GM23338 (cell line): ENCODE results near the gene HTT. TPM values are rescaled to one million over a fixed set of nuclear protein-coding genes. Genes with fewer than 3 reads are reported as not detected.

Source experiments
- CREB1 ChIP-seq: fragments of 250-450 bp; sonication (Bioruptor Pico); IDR thresholded peaks from 2 replicates; pipeline ENCODE4 v1.5.0; 2020; ENCODE audit warnings: low read depth, mild to moderate bottlenecking, moderate library complexity
- ETS1 ChIP-seq: IDR thresholded peaks from 2 replicates; pipeline ENCODE4 v1.6.1; 2016; ENCODE audit warnings: antibody characterized with exemption
- EZH2 ChIP-seq: fragments of 200-600 bp; sonication (generic); IDR thresholded peaks from one replicate; pipeline ENCODE4 v1.8.0; 2017; ENCODE audit warnings: antibody characterized with exemption, mild to moderate bottlenecking, low read depth; ENCODE audit not compliant: unreplicated experiment
- EZH2phosphoT487 ChIP-seq: fragments of 200-600 bp; sonication (generic); IDR thresholded peaks from one replicate; pipeline ENCODE4 v1.8.1; 2018; ENCODE audit warnings: antibody characterized with exemption; ENCODE audit not compliant: unreplicated experiment
- REST ChIP-seq: IDR thresholded peaks from one replicate; pipeline ENCODE4 v1.6.1; 2018; ENCODE audit warnings: antibody characterized with exemption; ENCODE audit not compliant: unreplicated experiment
- polyA plus RNA-seq: library from polyadenylated mRNA; unstranded; fragments of >200 nt; fragmentation: Nextera tagmentation; extraction: Ambion mirVana; gene quantifications from 2 replicates; pipeline ENCODE4 v1.2.1, GENCODE V29; 2016
- total RNA-seq: library from RNA; depleted of rRNA; stranded (reverse); fragments of >200 nt; shearing (Covaris generic); gene quantifications from 2 replicates; pipeline ENCODE4 v1.2.3, GENCODE V29; 2014
- TF ChIP-seq, protein P1 (sequence below): fragments of 250-450 bp; sonication (Bioruptor Pico); IDR thresholded peaks from 2 replicates; pipeline ENCODE4 v1.5.0; 2020; ENCODE audit warnings: mild to moderate bottlenecking, moderate library complexity
- TF ChIP-seq, protein P2 (sequence below), 2 experiments: fragments of 200-600 bp in 1 of 2; sonication (generic) in 1 of 2; conservative IDR thresholded peaks; 2 replicates each; pipeline versions ENCODE4 v1.5.1 to v1.6.1; 2016 to 2017; ENCODE audit warnings: antibody characterized with exemption in 2 of 2, low read depth in 2 of 2, mild to moderate bottlenecking in 2 of 2, moderate library complexity in 1 of 2

The HTT gene
- total and polyA plus RNA-seq, 2 experiments from 2014 or later: 26.6 to 67.7 TPM

GRCh38 chr4:3043282-3044020, 31.0 kb upstream of the HTT start (continued):
- TF ChIP-seq, protein P1, sequence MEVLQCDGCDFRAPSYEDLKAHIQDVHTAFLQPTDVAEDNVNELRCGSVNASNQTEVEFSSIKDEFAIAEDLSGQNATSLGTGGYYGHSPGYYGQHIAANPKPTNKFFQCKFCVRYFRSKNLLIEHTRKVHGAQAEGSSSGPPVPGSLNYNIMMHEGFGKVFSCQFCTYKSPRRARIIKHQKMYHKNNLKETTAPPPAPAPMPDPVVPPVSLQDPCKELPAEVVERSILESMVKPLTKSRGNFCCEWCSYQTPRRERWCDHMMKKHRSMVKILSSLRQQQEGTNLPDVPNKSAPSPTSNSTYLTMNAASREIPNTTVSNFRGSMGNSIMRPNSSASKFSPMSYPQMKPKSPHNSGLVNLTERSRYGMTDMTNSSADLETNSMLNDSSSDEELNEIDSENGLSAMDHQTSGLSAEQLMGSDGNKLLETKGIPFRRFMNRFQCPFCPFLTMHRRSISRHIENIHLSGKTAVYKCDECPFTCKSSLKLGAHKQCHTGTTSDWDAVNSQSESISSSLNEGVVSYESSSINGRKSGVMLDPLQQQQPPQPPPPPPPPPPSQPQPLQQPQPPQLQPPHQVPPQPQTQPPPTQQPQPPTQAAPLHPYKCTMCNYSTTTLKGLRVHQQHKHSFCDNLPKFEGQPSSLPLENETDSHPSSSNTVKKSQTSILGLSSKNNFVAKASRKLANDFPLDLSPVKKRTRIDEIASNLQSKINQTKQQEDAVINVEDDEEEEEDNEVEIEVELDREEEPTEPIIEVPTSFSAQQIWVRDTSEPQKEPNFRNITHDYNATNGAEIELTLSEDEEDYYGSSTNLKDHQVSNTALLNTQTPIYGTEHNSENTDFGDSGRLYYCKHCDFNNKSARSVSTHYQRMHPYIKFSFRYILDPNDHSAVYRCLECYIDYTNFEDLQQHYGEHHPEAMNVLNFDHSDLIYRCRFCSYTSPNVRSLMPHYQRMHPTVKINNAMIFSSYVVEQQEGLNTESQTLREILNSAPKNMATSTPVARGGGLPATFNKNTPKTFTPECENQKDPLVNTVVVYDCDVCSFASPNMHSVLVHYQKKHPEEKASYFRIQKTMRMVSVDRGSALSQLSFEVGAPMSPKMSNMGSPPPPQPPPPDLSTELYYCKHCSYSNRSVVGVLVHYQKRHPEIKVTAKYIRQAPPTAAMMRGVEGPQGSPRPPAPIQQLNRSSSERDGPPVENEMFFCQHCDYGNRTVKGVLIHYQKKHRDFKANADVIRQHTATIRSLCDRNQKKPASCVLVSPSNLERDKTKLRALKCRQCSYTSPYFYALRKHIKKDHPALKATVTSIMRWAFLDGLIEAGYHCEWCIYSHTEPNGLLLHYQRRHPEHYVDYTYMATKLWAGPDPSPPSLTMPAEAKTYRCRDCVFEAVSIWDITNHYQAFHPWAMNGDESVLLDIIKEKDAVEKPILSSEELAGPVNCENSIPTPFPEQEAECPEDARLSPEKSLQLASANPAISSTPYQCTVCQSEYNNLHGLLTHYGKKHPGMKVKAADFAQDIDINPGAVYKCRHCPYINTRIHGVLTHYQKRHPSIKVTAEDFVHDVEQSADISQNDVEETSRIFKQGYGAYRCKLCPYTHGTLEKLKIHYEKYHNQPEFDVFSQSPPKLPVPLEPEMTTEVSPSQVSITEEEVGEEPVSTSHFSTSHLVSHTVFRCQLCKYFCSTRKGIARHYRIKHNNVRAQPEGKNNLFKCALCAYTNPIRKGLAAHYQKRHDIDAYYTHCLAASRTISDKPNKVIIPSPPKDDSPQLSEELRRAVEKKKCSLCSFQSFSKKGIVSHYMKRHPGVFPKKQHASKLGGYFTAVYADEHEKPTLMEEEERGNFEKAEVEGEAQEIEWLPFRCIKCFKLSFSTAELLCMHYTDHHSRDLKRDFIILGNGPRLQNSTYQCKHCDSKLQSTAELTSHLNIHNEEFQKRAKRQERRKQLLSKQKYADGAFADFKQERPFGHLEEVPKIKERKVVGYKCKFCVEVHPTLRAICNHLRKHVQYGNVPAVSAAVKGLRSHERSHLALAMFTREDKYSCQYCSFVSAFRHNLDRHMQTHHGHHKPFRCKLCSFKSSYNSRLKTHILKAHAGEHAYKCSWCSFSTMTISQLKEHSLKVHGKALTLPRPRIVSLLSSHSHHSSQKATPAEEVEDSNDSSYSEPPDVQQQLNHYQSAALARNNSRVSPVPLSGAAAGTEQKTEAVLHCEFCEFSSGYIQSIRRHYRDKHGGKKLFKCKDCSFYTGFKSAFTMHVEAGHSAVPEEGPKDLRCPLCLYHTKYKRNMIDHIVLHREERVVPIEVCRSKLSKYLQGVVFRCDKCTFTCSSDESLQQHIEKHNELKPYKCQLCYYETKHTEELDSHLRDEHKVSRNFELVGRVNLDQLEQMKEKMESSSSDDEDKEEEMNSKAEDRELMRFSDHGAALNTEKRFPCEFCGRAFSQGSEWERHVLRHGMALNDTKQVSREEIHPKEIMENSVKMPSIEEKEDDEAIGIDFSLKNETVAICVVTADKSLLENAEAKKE (CRISPR knock-in tag): no peak
- no peak for TF ChIP-seq CREB1 (CRISPR knock-in tag)
- TF ChIP-seq REST: no peak
- no peak for TF ChIP-seq EZH2phosphoT487
- TF ChIP-seq, protein P2, sequence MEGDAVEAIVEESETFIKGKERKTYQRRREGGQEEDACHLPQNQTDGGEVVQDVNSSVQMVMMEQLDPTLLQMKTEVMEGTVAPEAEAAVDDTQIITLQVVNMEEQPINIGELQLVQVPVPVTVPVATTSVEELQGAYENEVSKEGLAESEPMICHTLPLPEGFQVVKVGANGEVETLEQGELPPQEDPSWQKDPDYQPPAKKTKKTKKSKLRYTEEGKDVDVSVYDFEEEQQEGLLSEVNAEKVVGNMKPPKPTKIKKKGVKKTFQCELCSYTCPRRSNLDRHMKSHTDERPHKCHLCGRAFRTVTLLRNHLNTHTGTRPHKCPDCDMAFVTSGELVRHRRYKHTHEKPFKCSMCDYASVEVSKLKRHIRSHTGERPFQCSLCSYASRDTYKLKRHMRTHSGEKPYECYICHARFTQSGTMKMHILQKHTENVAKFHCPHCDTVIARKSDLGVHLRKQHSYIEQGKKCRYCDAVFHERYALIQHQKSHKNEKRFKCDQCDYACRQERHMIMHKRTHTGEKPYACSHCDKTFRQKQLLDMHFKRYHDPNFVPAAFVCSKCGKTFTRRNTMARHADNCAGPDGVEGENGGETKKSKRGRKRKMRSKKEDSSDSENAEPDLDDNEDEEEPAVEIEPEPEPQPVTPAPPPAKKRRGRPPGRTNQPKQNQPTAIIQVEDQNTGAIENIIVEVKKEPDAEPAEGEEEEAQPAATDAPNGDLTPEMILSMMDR (conservative IDR thresholded peaks at IDR 0.05; ENCODE audit: low read depth in 2 of 2): no peak
- no peak for TF ChIP-seq ETS1
- no peak for TF ChIP-seq EZH2
